GM21619 (cell line): Measurements from ENCODE around the gene IQGAP2.

Experiments
- ATAC-seq: cut with Tn5 transposase; IDR thresholded peaks from one replicate; pipeline ENCODE4 v1.9.1; 2021; ENCODE audit not compliant: unreplicated experiment

Gene IQGAP2

DNA sequence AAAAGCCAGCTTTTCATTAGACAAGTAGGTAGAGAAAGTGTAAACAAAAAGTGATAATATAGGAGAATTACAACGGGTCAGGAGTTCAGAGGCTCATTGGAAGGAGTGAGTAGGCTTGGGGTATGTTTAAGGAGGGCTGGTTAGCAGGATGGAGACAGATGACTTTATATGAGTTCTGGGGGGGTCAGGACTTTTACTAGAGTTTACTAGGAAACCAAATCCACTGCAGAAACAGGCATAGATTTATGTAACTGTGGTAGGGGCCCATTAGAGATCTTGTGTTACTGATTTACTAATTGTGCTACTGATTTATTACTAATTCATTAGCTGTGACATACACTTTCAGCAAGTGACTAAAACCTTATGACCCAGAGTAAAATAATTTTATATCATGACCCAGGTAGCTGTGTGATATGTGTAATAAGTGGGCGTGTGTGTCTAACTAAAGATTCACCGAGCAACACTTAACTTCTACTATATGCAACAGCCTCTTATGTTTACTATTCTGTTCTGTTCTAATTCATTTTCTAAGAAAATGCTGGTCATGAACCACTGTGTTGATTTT is 73.5 kb downstream of the IQGAP2 start:
- ATAC-seq: no peak

DNA sequence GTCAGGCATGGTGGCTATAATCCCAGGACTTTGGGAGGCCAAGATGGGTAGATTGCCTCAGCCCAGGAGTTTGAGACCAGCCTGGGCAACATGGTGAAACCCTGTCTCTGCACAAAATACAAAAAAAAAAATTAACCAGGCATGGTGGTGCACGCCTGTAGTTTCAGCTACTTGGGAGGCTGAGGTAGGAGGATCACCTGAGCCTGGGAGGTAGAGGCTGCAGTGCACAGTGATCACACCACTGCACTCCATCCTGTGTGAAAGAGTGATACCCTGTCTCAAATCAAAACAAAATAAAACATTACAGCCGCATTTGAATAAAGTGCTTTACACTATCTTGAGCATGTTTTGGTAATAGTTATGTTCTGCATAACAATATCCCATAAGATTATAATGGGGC is 74.0 kb downstream of the IQGAP2 start:
- ATAC-seq: no peak

GRCh38 chr5:76477571-76477970 is 74.5 kb downstream of the IQGAP2 start:
- ATAC-seq: no peak

DNA sequence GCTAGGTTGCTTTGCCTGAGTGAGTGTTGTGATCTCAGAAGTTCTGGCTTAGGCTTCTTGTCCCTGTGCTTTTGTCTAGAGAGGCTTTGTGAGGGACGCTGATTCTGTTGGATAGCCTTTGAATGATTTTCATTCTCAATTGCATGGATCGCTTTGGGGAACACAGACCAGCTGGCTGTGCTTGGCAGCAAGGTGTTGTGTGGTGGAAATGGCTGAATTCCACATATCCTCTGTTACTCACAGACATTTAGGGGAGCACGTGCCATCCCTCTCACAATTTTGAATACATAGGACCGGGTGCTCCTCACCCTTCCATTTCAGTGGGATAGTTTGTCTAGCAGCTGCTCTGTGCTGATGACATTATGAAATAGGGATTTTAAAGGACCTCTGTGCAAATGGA is 76.2 kb downstream of the IQGAP2 start:
- no peak for ATAC-seq

GRCh38 chr5:76479973-76480667 is 77.0 kb downstream of the IQGAP2 start:
- ATAC-seq: no peak

DNA sequence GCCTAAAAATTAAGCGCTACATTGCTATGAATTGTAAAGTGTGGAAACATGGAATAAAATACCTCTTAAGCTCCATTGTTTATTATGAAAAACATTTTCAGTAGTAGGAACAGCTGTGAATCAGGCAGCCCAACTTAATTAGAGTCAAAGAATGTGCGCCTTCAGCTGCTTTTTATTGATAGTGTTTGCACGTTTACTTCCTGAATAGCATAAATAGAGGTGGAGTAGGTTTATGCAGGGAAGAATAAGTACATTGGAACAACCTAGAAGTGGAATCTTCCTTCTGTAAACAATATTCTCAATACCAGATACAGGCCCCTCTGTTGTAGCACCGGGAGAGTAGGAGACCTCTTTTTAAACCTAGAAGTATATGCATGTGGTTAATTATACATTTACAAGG is 79.9 kb downstream of the IQGAP2 start:
- no peak for ATAC-seq

DNA sequence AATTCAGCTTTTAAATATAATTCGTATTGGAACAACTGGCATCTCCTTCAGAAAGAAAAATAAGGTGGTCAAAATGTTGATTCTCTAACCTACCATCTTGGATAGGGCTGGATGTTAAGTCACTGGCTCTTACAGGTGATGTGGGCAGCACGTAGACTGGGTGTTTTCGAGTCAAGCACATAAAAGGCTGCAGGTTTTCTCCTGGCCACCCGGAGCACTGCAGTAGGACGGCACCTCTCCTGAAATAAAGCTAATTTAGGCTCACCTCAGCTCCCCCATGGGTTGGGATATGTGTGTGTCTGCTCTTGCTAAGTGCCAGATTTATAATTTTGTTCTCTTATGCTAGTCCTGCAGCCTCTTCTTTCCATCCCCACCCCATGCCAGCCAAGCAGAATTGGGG is 80.3 kb downstream of the IQGAP2 start:
- no peak for ATAC-seq

GRCh38 chr5:76483881-76484280 is 80.8 kb downstream of the IQGAP2 start:
- ATAC-seq: no peak

DNA sequence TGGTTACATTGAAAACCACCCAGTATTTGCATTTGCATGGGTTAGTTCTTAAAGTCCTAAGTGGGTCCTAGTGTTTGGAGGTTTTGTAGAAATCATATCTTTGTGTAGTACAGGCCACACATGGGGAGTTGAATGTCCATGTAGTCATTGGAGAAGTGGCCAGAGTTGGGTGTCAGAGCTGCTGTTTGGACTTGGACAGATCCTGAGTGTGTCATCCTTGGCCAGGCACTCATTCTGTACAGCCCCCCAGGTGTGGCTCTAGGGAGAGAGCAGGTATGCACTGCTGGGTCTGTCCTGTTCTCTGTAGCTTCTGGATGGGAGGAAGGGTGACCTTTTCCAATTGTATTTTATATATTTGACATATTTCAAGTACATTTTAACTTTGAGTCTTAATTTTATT is 82.4 kb downstream of the IQGAP2 start:
- no peak for ATAC-seq

DNA sequence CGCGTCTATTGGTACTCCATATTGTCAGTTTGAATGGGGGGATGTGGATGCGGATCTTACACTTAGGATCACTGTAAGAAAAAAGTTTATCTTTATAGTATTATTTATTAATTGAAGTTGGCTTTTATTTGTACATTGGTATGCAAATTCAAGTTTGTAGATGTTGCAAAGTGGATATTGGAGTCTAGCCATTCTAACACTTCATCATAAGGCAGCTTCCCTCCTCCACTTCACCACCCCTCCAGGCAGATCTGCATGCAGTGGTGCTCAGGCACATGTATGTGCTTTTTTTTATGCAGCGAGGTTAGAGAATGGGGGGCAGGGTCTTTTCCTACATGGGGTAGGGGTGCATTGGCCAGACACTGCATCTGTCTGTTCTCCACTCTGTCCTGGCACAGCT is 84.3 kb downstream of the IQGAP2 start:
- ATAC-seq: no peak

DNA sequence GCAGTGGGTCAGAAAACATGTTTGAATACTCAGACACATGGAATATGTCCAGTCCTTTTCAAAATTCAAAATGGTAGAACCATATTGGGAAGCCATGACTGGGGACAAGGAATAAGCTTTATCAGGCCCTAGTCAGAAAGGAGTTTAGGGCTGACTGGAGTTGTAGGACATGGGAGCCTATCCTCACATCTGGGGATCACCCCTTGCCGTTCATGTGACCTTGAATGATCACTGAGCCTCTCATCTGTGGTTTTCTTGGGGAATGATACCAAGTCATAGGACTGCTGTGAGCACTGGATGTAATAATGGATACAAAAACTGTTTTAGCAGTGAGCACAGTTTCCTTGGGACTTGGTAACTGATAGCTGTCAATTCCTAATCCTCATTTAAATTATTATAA is 84.7 kb downstream of the IQGAP2 start:
- no peak for ATAC-seq

DNA sequence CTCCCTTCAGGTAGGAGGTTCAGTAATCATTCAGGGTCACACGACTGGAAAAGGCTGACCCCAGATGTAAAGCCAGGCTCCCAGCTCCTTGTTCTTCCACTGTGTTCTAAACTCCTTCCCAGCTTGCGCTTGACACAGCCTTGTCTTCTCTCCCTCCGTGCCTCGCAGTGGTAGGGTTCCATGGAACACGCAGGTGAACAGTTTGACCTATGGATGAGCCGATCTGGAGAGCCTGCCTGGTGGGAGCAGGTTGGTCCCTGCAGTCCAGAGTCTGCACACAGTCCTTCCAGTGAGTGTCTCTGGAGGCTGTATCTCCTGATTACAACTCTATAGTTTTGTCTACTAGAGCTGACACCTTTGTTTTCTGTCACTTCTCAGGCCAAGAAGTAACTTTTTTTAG is 85.9 kb downstream of the IQGAP2 start:
- no peak for ATAC-seq

GRCh38 chr5:76489877-76490688 is 87.0 kb downstream of the IQGAP2 start:
- no peak for ATAC-seq

DNA sequence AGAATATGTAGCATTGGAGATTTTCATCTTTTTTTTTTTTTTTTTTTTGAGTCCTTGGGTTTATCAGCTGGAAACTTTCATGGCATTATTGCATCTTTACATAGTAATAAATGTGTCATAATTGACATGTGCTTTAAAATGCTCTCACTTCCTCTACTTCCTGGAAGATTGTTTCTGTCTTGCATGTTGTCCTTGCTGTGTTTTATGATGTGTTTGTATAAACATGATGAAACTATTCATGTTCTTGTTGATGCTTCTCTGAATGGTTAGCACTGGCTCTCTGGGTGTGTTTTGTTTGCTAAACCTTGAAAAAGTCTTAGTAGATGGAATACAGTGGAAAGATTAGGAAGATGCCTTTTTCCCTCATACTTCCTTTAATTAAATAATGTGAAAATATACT is 87.9 kb downstream of the IQGAP2 start:
- no peak for ATAC-seq

- no peak for ATAC-seq
These were observed 89.7 kb downstream of the IQGAP2 start for GRCh38 chr5:76492819-76493189.

- no peak for ATAC-seq
These were observed 90.2 kb downstream of the IQGAP2 start for GRCh38 chr5:76493190-76493837.

- ATAC-seq: no peak
These were observed 91.1 kb downstream of the IQGAP2 start for GRCh38 chr5:76494201-76494600.

- no peak for ATAC-seq
These were observed 92.8 kb downstream of the IQGAP2 start for GRCh38 chr5:76495870-76496269.

DNA sequence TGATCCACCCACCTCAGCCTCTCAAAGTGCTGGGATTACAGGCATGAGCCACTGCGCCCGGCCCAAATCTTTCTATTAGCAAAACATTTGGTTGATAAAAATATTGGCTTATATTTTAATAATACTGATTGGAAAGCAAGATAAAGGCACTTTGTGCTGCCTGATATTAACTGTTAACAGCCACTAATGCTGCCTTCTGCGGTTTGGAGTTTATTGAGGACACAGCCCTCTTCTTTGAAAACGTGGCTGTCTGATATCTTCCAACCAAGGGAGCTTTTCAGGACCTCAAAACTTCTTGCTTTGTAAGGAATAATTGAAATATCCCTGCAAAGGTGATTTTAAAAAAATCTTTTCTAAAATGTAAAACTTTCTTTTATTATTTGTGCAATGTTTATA is 94.0 kb downstream of the IQGAP2 start:
- ATAC-seq: no peak

GRCh38 chr5:76497986-76498717 is 95.1 kb downstream of the IQGAP2 start:
- ATAC-seq: no peak

DNA sequence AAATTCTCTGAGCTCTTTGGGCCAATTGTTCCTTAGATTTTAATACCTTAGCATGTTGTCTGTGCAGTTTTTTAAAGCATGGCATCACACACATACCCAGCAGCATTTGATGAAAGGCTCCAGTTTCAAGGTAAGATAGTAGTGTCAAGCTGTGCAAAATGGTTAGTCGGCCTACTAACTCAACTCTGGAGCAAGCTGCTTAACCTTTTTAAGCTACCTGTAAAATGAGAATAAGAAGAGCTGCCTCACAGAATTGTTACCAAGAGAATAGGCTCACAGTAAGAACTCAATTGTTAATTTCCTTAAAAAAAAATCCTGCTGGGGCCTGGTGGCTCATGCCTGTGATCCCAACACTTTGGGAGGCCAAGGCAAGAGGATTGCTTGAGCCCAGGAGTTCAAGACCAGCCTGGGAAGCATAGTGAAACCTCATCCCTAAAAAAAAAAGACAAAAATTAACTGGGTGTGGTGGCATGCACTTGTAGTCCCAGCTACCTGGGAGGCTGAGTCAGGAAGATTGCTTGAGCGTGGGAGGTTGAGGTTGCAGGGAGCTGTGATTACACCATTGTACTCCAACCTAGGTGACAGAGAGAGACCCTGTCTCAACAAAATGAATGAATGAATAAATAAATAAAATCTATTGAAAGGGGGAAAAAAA is 96.5 kb downstream of the IQGAP2 start:
- ATAC-seq: no peak
